GM19438 (cell line): ENCODE results near the gene TICRR.

Source experiments
- ATAC-seq: cut with Tn5 transposase; IDR thresholded peaks from one replicate; pipeline ENCODE4 v1.9.1; 2021; ENCODE audit warnings: low read depth; ENCODE audit not compliant: unreplicated experiment

TICRR gene

DNA sequence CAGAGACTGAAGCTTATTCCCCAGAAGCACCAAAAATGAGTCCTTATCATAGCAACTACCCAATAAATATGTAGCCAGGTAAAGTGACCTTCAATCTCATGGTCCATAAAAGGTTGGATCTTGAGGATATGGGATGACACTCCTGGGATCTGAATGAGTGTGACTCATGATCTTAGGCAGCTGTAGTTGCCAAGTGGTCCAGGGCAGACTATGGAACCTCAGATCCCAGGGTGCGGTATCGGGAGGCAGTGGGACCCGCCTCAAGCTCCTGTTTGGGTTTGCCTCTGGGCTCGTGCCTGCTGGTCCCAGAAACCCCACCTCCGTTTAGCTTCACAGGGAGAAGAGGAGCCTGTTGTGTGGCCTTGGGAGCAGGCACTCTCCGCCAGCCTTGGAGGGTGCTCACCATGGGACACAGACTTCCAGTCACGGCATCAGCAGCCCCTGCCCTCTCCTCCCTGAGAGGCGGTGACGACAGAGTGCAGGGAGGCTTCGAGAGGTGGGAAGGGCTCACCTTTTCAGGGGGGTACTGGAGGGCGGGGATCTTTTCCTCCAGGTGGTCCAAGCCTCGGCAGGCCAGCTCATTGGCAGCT, 95.8 kb downstream of the TICRR start:
- no peak for ATAC-seq

DNA sequence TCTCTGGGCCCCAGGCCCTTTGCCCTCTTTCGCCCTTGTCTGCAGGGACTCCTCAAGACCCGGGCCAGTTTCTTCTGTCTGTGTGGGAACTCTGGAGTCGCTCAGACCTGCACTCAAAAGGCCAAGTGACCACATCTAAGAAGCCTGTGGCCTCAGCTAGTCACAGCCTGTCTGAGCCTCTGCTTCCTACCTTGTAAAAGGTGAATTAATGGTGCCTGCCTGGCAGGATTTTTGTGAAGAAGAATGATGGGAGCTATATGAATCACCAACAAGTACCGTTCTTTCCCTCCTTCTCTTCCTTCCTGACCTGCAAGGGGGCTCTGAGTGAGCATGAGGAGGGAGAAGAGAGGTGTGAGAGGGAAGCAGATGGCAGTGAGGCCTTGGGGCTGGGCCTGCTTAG, 96.4 kb downstream of the TICRR start:
- ATAC-seq = no peak

DNA sequence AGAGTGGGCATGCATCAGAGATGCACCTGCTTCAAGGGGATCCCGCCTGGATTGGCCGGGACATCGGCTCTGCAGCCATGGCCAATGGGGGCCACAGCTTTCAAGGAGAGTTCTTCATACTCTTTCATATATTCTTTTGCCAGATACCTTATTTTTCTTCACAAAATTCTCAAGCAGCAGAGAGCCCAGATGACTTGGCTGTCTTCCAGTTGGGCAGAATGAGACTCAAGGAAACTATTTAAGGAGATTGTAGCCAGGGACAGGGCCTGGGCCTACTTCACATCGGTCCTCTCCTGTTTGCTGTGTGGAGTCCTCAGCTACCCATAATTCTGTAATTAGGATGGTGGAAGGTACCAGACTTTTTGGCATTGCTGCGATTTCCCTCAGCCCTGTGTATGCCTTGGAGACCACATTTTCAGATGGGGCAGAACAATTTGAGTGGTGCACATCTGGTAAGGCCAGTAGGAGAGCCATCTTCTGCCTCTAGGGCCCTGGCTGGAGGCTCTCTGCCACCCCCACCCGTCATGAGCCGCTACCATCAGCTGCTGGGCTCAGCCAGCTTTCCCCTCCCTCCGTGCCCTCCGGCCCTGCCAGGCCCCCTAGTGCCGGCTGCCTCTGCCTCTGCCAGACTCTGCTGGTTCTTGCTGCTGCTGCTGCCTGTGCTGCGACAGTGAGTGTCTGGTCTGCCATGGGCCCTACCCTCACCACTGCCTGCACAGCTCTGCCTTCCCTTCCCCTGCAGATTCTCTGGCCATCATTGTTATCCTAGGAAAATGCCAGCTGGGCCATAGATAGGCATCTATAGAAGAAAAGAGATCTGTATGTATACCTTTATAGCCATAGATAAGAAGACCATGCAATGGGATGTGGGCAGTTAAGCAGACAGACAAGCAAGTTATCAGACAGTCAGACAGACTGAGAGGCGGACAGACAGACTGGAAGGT, 97.2 kb downstream of the TICRR start:
- ATAC-seq = no peak

DNA sequence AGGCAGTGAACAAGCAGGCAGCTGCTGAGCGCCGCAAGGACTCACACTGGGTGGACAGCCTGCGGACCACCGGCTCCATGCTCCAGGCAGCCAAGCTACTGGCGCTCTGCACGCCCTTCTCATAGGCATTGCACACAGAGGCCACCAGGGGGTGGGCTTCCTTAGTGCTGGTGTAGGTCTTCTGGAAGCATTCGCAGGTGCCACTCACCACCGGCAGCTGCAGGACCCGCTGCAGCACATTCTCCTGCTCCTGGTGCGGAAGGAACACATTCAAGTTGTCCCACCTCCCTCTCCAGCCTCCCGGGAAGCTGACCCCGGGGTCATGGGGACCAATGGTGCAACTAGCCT, 97.9 kb downstream of the TICRR start:
- ATAC-seq = no peak

DNA sequence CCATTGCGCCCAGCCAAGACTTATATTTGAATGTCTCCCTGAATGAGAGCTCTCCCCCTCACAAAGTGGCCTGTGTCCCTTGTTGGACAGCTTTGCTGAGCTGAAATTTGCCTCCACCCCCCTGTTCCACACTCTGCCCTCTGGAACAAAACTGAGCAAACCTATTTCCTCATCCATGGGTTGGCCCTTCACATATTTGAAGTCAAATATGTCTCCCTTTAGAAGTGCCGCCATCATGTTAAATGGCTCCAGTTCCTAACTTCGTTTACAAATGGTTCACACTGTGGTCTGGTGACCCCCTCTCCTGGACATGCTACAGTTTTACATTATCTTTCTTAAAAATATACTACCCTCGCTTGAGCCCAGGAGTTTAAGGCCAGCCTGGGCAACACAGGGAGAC, 99.3 kb downstream of the TICRR start:
- no peak for ATAC-seq

DNA sequence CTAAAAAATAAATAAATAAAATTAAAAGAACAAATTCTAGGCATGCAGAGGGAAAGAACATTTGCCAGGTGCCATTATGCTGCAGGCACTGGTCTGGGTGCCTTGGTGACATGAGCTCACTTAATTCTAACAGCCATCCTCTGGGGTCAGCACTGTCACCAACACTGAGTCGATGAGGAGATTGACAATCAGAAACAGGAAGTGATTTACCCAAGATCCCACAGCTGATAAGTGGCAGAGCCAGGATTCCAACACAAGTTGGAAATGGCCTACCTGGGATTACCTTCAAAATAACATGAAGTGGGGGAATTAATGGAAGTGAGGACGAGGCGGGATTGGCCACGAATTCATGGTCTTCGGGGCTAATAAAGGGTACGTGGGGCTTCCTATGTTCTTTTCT, 100.3 kb downstream of the TICRR start:
- no peak for ATAC-seq

DNA sequence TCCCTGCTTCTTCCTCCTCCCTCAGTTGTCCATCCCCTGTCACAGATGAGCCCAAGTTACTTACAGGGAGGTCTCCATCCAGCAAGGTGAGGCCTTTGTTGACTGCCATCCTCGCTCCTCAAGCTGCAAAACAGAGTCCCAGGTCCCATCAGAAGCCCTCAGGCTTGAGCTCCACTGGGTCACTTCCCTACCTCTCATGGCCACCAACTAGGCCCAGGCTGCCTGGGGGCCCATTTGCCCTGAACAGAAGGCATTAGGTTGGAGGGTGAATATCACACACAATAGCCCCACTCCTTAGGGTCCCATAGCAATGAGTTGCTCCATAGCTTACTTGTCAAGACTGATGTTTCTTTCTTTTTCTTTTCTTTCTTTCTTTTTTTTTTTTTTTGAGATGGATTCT, 102.1 kb downstream of the TICRR start:
- no peak for ATAC-seq
